ENCODE measurements around the gene SPDEF. TPM values are rescaled to one million over a fixed set of nuclear protein-coding genes. Genes with fewer than 3 reads are reported as not detected.

Gene SPDEF
- total RNA-seq, 2 donors from 2014 or later = not detected

DNA sequence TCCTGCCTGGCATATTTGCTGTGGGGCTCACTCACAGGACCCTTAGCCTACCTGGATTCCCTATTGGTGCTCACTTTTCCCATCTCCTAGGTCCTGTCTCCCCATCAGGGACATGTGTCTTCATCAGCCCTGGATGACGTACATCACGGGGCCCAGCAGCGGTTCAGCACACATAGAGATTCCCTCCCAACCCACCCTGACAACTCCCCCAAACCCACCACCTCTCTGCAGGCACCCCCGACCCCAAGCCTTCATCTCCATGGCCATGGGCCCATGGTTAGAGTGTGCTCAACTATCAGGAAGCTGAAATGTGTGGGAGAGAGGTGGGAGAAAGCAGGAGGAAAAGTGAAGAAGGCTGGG is 25.4 kb upstream of the SPDEF start:
- intact Hi-C loops (cut with DNase I) = no loop called here

DNA sequence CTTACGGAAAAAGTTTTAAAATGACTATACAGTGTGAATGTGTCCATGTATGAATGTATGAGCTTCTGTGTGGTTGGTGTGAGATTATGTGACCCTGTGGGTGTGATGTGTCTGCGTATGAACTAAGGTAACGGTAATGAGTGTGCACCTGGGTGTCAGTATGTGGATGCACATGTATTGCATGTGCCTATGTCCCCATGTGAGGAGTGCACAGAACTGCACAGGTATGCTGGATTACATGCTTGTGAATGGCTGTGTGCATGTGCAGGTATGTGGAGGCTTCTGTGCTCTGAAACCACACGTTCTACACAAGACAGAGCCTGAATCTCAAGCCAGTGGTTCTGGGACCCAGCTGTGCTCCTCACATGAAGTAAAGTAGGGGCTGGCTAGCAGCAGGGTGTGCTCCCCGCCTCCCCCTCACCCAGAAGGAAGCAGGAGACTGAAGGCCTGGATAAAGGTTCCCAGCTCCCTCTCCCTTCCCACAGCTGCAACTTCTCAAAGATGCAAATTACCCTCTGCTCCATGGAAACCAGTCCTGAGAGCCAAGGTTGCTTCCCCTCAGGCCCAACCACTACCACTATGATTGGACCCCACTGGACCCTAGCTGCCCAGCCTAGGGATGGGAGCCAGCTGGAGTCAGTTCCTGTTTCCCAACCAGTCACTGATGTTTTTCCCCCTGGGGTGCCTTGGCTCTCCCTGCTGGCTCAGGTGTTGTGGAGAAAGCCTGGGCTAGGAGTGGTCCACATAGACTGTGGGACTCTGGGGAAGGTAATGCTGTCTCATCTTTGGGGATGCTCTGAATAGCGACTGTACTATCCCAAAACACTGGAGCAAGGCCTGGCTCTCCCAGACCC is 24.8 kb upstream of the SPDEF start:
- Histone ChIP-seq H3K4me1 (no peaks in the 10 kb centered on the region), H3K4me3 (no peak overlapping the region), H3K27me3 (no peaks in the 10 kb centered on the region), H3K36me3 (replicated peaks in 1 of 2; ENCODE audit: insufficient read depth in 1 of 2, low read depth in 2 of 2) (no peaks in the 10 kb centered on the region), H3K9me3 (no peaks in the 10 kb centered on the region), H3K27ac (no peak overlapping the region)
- intact Hi-C loops (cut with DNase I) = no loop called here
- DNase-seq (no peak), ATAC-seq (no peak)
- WGBS, 2 donors = 91 to 92% methylated on average over 5 to 6 of the region's 6 CpGs
- no peak for TF ChIP-seq POLR2A (IDR thresholded peaks at IDR 0.05)

More for the DNA sequence above, 25.4 kb upstream of the SPDEF start:
- ATAC-seq = no peak
- 93 to 100% methylated on average over 4 of the region's 4 CpGs for WGBS, 2 donors
- Histone ChIP-seq H3K36me3 (replicated peaks in 1 of 2; ENCODE audit: insufficient read depth in 1 of 2, low read depth in 2 of 2) (no peaks in the 10 kb centered on the region), H3K4me3 (no peak overlapping the region), H3K9me3 (no peaks in the 10 kb centered on the region), H3K4me1 (no peaks in the 10 kb centered on the region), H3K27ac (no peak overlapping the region), H3K27me3 (no peaks in the 10 kb centered on the region)
- TF ChIP-seq CTCF (IDR thresholded peaks at IDR 0.05) = no peak
- no peak for TF ChIP-seq POLR2A (IDR thresholded peaks at IDR 0.05)
- no peak for DNase-seq

GRCh38 chr6:34578445-34579262 is 22.5 kb upstream of the SPDEF start:
- no peaks in the 10 kb centered on the region for H3K27me3 ChIP-seq
- DNase-seq (no peak), ATAC-seq (no peak)
- H3K4me3 ChIP-seq = no peak overlapping the region
- H3K9me3 ChIP-seq = no peaks in the 10 kb centered on the region
- TF ChIP-seq POLR2A (IDR thresholded peaks at IDR 0.05) (no peak), CTCF (IDR thresholded peaks at IDR 0.05) (no peak)
- H3K4me1 ChIP-seq = no peaks in the 10 kb centered on the region
- no peak overlapping the region for H3K27ac ChIP-seq
- intact Hi-C loops (cut with DNase I) = no loop called here
- H3K36me3 ChIP-seq (replicated peaks in 1 of 2; ENCODE audit: insufficient read depth in 1 of 2, low read depth in 2 of 2) = no peaks in the 10 kb centered on the region
- WGBS, 2 donors = 77 to 80% methylated on average over 7 of the region's 7 CpGs

DNA sequence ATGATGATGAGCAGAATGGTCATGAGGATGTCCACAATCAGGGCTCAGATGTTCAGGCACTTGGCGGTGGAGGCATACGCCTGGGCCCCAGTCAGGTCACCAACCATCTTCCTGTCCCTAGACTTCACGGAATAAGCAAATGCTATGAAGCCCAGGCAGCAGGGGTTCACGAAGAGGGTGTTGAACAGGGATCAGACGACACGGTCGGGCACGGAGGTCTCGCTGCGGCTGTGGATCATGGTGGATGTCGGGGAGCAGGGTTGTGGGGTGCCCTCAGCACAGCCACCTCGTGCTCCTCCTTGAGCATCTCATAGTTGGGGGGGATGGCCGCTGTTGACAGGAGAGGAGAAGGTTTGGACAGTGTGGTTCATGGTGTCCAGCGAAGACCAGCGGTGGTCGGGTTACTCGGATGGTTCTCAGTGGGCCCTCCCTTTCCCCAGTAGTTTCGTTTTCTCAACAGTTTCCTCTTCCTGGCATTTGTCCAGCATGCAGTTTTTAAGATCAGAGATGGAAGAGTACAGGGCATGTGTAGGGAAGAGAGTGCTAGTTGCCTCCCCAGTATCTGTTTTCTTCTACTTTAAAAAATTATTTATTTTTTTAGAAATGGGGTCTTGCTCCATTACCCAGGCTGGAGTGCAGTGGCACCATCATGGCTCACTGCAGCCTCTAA is 20.3 kb upstream of the SPDEF start:
- whole genome bisulfite sequencing, 2 donors = 83 to 88% methylated on average over 18 of the region's 18 CpGs
- ATAC-seq (no peak), DNase-seq (no peak)
- H3K9me3 ChIP-seq = no peaks in the 10 kb centered on the region
- no peak for TF ChIP-seq CTCF (IDR thresholded peaks at IDR 0.05)
- no peak for TF ChIP-seq POLR2A (IDR thresholded peaks at IDR 0.05)
- no peak overlapping the region for H3K27ac ChIP-seq
- no peak overlapping the region for H3K4me3 ChIP-seq
- H3K4me1 ChIP-seq = no peaks in the 10 kb centered on the region
- intact Hi-C loops (cut with DNase I) = no loop called here
- no peaks in the 10 kb centered on the region for H3K27me3 ChIP-seq
- no peaks in the 10 kb centered on the region for H3K36me3 ChIP-seq (replicated peaks in 1 of 2; ENCODE audit: insufficient read depth in 1 of 2, low read depth in 2 of 2)

DNA sequence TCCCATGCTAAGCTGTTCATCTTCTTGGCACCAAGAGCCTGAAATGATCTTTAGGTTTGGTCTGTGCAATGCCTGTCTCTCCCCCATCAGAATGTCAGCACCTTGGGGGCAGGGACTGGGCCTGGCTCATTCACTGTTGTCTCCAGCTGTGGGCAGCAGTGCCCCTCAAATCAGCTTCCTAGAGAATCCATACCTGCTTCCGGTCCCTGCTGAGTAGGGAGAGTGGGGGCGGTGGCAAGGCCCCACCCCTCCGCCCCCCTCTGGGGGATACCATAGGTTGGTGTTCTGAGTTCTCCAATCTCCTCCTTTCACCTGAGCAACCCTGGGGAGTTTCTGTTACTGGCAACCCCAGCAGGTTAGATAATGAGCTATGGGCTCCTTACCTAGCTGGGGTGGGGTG is 19.2 kb upstream of the SPDEF start:
- no peak for TF ChIP-seq CTCF (IDR thresholded peaks at IDR 0.05)
- TF ChIP-seq POLR2A (IDR thresholded peaks at IDR 0.05) = no peak
- Histone ChIP-seq H3K9me3 (no peaks in the 10 kb centered on the region), H3K4me3 (no peak overlapping the region), H3K36me3 (replicated peaks in 1 of 2; ENCODE audit: insufficient read depth in 1 of 2, low read depth in 2 of 2) (no peaks in the 10 kb centered on the region), H3K4me1 (no peaks in the 10 kb centered on the region), H3K27ac (no peak overlapping the region), H3K27me3 (no peaks in the 10 kb centered on the region)
- intact Hi-C loops (cut with DNase I) = no loop called here
- ATAC-seq = no peak
- 52% methylated on average over 3 of the region's 3 CpGs for WGBS, 2 donors
- DNase-seq = no peak

Measured in body of pancreas (tissue), 4 donors.